Central memory CD8-positive, alpha-beta T cell (primary cell): ENCODE results near the gene ILK.
A peak's percentile ranks its signal among the peaks of the same experiment; 100 is the strongest.

Experiments
- ATAC-seq: fragments of 150-1000 bp; cut with Tn5 transposase; replicated peaks from 2 replicates; pipeline ENCODE4 v1.10.0; 2022; ENCODE audit warnings: mild to moderate bottlenecking, moderate FRiP score, moderate number of reproducible peaks; ENCODE audit not compliant: poor library complexity, severe bottlenecking; ENCODE audit errors: extremely low read depth
- DNase-seq, 2 donors: peaks; one replicate each; pipeline ENCODE4 v3.0.0; 2021; ENCODE audit warnings: low spot score in 2 of 2
- H3K27ac Mint-ChIP-seq: one replicate; pipeline ENCODE4 v1.8.0; 2022; ENCODE audit warnings: low read depth, mild to moderate bottlenecking, moderate library complexity, mixed read lengths
- H3K27me3 Mint-ChIP-seq: one replicate; pipeline ENCODE4 v1.8.0; 2022; ENCODE audit warnings: mixed read lengths
- H3K36me3 Mint-ChIP-seq: one replicate; pipeline ENCODE4 v1.8.0; 2022; ENCODE audit warnings: mild to moderate bottlenecking, moderate library complexity, mixed read lengths; ENCODE audit not compliant: insufficient read depth
- H3K4me1 Mint-ChIP-seq: one replicate; pipeline ENCODE4 v1.8.0; 2022; ENCODE audit warnings: mixed read lengths
- H3K4me3 Mint-ChIP-seq: one replicate; pipeline ENCODE4 v1.8.0; 2022; ENCODE audit warnings: mild to moderate bottlenecking, moderate library complexity, mixed read lengths
- H3K9me3 Mint-ChIP-seq: one replicate; pipeline ENCODE4 v1.8.0; 2022; ENCODE audit warnings: mixed read lengths

ILK gene

GRCh38 chr11:6622261-6623171 is 18.9 kb downstream of the ILK start:
- no peak for DNase-seq
- peaks cover 4% of the 10 kb centered on the region for H3K36me3 Mint-ChIP-seq
- no peaks in the 10 kb centered on the region for H3K9me3 Mint-ChIP-seq

GRCh38 chr11:6623391-6624363 is 20.1 kb downstream of the ILK start:
- H3K9me3 Mint-ChIP-seq, result no peaks in the 10 kb centered on the region
- no peaks in the 10 kb centered on the region for H3K27me3 Mint-ChIP-seq
- no peak overlapping the region for H3K4me3 Mint-ChIP-seq
- peaks cover 4% of the 10 kb centered on the region for H3K36me3 Mint-ChIP-seq
- ATAC-seq, result no peak
- H3K4me1 Mint-ChIP-seq, result peaks cover 12% of the 10 kb centered on the region
- no peak overlapping the region for H3K27ac Mint-ChIP-seq
- DNase-seq, result no peak

More at GRCh38 chr11:6622261-6623171, 18.9 kb downstream of the ILK start:
- ATAC-seq, result no peak
- no peak overlapping the region for H3K4me3 Mint-ChIP-seq
- no peak overlapping the region for H3K27ac Mint-ChIP-seq
- H3K4me1 Mint-ChIP-seq, result peaks cover 3% of the 10 kb centered on the region
- H3K27me3 Mint-ChIP-seq, result no peaks in the 10 kb centered on the region

GRCh38 chr11:6625156-6625831 is 21.7 kb downstream of the ILK start:
- ATAC-seq (no peak), DNase-seq (no peak)
- Mint-ChIP-seq H3K27ac (no peak overlapping the region), H3K4me3 (no peak overlapping the region), H3K36me3 (peaks cover 9% of the 10 kb centered on the region), H3K9me3 (no peaks in the 10 kb centered on the region), H3K27me3 (no peaks in the 10 kb centered on the region), H3K4me1 (peaks cover 12% of the 10 kb centered on the region)

GRCh38 chr11:6625832-6626420 is 22.4 kb downstream of the ILK start:
- no peaks in the 10 kb centered on the region for H3K27me3 Mint-ChIP-seq
- peaks cover 9% of the 10 kb centered on the region for H3K36me3 Mint-ChIP-seq
- ATAC-seq (no peak), DNase-seq (no peak)
- H3K27ac Mint-ChIP-seq, result no peak overlapping the region
- no peaks in the 10 kb centered on the region for H3K9me3 Mint-ChIP-seq
- peak overlapping the region; percentile 12 for H3K4me3 Mint-ChIP-seq
- peaks cover 12% of the 10 kb centered on the region for H3K4me1 Mint-ChIP-seq

GRCh38 chr11:6626971-6627761 is 23.6 kb downstream of the ILK start:
- no peak for DNase-seq
- Mint-ChIP-seq H3K27ac (peak overlapping the region; percentile 15), H3K9me3 (no peaks in the 10 kb centered on the region), H3K36me3 (peaks cover 7% of the 10 kb centered on the region), H3K4me3 (peak overlapping the region; percentile 6), H3K27me3 (no peaks in the 10 kb centered on the region), H3K4me1 (peaks cover 12% of the 10 kb centered on the region)
- ATAC-seq, result no peak

GRCh38 chr11:6627762-6628241 is 24.2 kb downstream of the ILK start:
- Mint-ChIP-seq H3K27me3 (no peaks in the 10 kb centered on the region), H3K9me3 (no peaks in the 10 kb centered on the region), H3K27ac (peak overlapping the region; percentile 24), H3K4me3 (peak overlapping the region; percentile 6), H3K4me1 (peaks cover 12% of the 10 kb centered on the region), H3K36me3 (peaks cover 7% of the 10 kb centered on the region)
- peak; percentile 61 for ATAC-seq
- no peak for DNase-seq

- Mint-ChIP-seq H3K27me3 (no peaks in the 10 kb centered on the region), H3K4me3 (no peak overlapping the region), H3K36me3 (peaks cover 7% of the 10 kb centered on the region), H3K27ac (peak overlapping the region; percentile 24), H3K9me3 (no peaks in the 10 kb centered on the region), H3K4me1 (peaks cover 12% of the 10 kb centered on the region)
- no peak for ATAC-seq
- no peak for DNase-seq
Measured at GRCh38 chr11:6628526-6628925, 25.0 kb downstream of the ILK start.

GRCh38 chr11:6629573-6629891 is 26.0 kb downstream of the ILK start:
- H3K4me1 Mint-ChIP-seq, result peaks cover 12% of the 10 kb centered on the region
- no peaks in the 10 kb centered on the region for H3K27me3 Mint-ChIP-seq
- ATAC-seq, result no peak
- H3K36me3 Mint-ChIP-seq, result peaks cover 7% of the 10 kb centered on the region
- H3K27ac Mint-ChIP-seq, result no peak overlapping the region
- H3K9me3 Mint-ChIP-seq, result no peaks in the 10 kb centered on the region
- DNase-seq, result no peak
- H3K4me3 Mint-ChIP-seq, result no peak overlapping the region

GRCh38 chr11:6629892-6630631 is 26.5 kb downstream of the ILK start:
- Mint-ChIP-seq H3K4me3 (no peak overlapping the region), H3K9me3 (no peaks in the 10 kb centered on the region), H3K36me3 (peaks cover 6% of the 10 kb centered on the region), H3K27me3 (no peaks in the 10 kb centered on the region), H3K27ac (no peak overlapping the region), H3K4me1 (peaks cover 12% of the 10 kb centered on the region)
- DNase-seq, result no peak
- ATAC-seq, result no peak

GRCh38 chr11:6630632-6631291 is 27.2 kb downstream of the ILK start:
- H3K27me3 Mint-ChIP-seq, result no peaks in the 10 kb centered on the region
- DNase-seq (no peak), ATAC-seq (no peak)
- peaks cover 5% of the 10 kb centered on the region for H3K36me3 Mint-ChIP-seq
- no peaks in the 10 kb centered on the region for H3K9me3 Mint-ChIP-seq
- H3K4me3 Mint-ChIP-seq, result no peak overlapping the region
- peaks cover 12% of the 10 kb centered on the region for H3K4me1 Mint-ChIP-seq
- no peak overlapping the region for H3K27ac Mint-ChIP-seq
